NCI-H146 (cell line): ENCODE measurements around the gene OBSL1.

ENCODE experiments used
- DNase-seq: peaks from one replicate; lab custom pipeline; 2025; lab: John Stamatoyannopoulos, UW

OBSL1 gene

GRCh38 chr2:219531639-219532377, 39.5 kb downstream of the OBSL1 start:
- peak; percentile 19 for DNase-seq

DNA sequence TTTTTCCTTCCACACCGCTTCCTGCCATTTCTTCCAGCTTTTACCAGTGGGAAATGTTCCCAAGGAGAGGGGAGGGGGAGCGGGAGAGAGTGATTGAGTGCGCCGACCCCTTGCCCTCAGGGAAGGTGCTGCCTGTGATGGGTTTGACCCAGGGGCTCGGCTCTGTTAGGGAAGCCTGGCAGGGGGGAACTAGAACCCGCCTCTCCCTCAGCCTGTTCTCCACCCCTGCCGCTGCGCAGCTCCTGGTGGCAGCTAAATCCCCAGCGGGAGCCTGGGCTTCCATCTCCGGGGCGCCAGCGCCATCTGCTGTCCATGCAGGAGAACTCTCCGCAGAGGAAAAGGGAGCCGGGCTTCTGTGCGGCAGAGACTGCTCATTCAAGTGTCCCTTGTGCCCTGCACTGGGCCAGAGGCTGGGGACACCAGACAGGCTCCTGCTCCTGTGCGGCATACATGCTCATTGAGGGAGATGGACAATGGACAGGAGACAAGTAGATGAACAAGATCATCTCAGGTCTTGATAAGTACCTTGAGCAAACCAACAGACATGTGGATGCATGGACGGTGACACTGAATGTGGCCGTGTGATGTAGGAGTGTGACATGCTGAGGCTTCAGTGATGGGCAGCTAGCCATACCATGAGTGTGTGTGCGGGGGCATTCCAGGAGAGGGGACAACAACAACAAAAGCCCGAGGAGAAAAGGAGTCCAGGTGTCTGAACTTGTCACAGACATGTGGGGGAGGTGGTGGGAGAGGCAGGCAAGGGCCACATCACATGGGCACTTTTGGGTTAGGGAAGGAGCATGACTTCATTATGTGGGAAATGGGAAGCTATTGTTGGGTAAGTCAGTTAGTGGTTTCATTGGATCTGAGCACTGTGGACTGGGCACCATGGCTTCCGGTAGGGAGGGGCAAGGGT, 41.0 kb downstream of the OBSL1 start:
- peak; percentile 73 for DNase-seq

GRCh38 chr2:219527472-219527871, 43.9 kb downstream of the OBSL1 start:
- DNase-seq: no peak

- DNase-seq: peak; percentile 45
These were observed 44.3 kb downstream of the OBSL1 start for GRCh38 chr2:219527076-219527394.

DNA sequence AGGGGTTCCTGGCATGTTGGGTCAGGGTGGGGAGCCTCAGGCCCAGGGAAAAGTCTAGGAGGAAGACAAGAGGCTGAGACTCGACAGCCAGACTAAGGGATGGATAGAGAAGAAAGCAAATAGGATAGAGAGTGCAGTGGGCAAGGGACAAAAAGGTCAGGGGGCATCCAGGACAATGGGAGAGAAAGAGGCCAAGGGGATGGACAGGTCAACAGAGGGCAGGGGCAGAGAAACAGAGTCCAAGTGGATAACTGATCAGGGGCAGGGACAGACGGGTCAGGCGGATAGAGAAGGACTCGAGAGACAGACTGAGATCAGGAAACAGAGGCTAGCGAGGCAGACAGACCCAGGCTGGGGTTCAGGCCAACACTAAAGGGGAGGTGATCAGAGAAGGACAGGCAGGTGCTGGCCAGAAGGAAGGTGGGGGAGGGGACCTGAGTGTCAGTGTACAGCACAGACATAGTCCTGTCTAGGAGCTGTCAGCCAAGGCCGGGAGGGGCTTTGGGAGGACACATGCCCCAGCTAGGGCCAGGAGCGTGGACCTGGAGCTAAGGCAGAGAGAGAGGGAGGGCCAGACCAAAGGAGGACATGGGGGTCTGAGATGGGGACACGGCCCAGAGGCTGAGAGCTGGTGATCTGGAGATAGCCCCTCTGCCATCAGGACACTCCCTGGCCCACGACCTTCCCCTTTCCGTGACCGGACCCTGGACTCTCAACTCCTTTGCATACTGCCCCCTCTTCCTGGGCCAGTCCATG, 44.8 kb downstream of the OBSL1 start:
- DNase-seq: no peak

- DNase-seq: no peak
These were observed 45.7 kb downstream of the OBSL1 start for GRCh38 chr2:219525533-219526232.

GRCh38 chr2:219524817-219525216, 46.5 kb downstream of the OBSL1 start:
- DNase-seq: no peak

DNA sequence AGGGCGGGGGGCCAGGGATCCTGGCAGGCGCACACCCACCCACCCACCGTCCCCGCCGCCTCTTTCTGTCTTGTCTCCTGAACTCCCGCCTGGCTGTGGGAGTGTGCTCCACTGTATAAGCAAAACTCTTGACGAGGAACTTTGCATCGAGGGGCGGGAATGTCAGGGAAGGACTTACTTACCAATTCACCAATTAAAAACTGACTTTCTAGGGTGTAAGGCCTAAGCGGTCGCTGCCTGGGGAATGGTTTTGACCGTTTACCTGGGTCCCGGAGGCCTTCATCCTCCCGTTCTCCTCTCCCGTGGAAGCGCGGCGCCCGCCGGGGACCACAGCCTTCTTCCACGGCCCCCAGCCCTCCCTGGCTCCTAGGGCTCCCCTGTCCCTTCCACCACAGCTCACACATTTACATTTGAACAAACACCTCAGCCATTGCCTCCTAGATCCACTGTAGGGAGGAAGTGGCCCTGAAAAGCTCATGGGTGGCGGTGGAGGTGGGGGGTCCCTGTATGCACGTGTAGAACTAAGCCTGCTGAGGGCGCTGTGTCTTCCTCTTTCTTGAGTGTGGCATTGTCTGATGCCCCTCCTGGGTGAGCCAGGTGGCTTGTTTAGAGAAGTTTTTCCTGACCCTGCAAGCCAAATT, 48.2 kb downstream of the OBSL1 start:
- no peak for DNase-seq

DNA sequence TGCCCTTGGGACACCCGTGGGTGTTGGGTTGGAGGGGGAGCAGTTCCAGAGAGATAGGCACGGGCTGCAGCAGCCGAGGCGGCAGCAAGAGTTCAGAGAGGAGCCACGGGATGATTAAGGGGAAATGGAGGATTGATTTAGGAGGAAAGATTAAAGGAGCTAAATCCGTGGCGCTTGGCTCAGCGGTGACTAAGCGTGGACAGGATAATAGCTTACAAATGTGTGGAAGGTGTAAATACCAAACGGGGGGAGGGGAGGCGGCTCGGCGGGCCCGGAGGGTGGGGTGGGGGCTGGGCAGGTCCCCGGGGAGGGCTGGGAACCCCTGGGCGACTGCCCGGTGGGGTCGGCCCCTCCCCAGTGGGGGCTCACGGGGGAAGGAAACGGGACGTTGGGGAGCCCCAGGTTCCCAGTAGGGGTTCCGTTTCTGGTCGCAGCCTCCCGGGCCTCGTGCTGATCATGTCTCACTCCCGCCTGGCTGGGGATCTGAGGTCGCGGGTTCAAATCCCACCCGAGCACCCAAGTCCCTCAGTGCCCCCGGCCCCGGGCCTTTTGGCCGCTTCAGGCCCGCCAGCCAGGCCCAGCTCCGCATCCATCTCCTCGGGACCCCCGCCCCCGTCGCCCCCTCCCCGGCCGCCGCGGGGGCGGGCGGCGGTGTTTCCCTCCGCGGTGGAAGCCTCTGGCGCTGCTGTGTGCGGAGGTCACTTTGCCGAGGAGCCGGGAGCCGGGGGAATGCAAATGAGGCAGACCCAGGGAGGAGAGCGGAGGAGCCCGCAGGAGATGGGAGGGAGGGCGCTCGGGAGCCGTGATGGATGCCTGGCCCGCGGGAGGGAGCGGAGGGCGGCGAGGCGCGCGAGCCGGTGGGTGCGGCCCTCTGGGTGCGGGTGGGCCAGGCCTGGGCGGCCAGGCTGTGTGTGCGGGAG, 49.0 kb downstream of the OBSL1 start:
- DNase-seq: peak; percentile 48

GRCh38 chr2:219521066-219521880, 50.1 kb downstream of the OBSL1 start:
- peak; percentile 51 for DNase-seq

GRCh38 chr2:219520079-219520478, 51.3 kb downstream of the OBSL1 start:
- no peak for DNase-seq

DNA sequence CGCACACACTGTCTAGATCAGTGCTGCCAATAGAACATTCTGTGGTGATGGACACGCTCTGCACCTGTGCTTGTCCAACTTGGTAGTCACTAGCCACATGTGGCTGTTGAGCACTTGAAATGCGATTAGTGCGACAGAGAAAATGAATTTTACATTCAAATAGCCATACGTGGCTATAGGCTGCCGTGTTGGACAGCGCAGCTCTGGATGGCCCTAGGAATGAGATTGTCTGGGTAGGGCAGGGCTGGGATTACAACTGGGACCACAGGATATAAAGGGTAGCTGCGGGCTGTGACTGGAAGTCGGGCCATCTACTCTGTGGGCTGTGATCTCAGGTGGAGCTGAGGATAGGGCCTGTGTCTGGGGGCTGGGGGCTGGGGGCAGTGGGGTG, 51.8 kb downstream of the OBSL1 start:
- no peak for DNase-seq

DNA sequence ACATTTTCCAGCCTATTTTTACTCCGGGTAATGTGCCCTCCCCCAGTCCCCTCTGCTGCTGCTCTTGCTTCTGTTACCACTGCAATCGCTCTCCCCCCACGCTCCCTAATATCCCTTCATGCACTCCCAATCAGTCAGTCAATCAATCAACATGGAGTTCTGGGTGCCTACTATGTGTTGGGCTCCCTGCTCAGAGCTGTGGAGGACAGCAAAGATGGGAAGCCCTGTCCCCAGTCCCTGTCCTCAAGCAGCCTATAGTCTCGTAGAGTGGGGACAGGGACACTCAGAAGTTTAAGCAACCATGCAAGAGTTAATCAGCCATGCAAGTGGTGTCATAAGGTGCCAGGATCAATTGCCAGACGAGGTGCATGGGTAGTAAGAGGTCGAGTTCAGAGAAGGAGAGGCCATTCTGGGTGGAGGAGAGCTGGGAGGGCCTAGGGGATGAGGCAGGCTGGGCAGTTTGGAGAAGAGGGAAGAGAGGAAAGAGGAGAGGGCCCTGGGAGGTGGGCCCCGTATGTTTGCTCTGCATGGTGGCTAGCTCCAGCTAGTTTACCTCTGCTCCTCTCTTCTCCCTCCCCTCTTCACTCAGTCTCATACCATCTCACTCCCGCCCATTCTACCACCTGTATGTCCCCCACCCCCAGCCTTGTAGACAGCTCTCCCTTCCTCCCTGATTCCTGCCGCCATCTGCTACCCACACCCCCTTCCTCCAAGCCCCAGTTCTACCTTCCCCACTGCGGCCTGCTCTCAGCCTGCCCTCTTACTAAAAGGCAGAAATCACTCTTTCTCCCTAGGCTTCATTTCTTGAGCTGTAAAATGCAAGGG, 53.2 kb downstream of the OBSL1 start:
- DNase-seq: no peak

DNA sequence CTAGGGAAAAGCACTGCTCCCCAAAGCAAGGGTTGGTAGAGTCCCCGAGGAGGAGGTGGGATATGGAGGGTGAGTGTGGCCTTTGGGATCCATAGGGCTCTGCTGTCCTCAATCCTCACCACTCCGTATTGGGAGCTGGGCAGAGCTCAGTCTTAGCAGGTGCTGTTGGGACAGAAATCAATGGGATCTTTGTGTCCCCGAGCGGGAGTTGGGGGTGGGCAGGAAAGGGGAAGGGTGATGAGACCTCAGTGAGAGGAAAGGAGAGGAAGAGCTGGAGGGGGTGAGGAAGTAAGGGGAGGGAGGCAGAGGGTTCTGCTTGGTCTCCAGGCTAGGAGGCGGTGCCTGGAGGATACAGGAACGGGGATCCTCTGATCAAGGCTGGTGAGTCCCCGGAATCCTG, 54.5 kb downstream of the OBSL1 start:
- no peak for DNase-seq

DNA sequence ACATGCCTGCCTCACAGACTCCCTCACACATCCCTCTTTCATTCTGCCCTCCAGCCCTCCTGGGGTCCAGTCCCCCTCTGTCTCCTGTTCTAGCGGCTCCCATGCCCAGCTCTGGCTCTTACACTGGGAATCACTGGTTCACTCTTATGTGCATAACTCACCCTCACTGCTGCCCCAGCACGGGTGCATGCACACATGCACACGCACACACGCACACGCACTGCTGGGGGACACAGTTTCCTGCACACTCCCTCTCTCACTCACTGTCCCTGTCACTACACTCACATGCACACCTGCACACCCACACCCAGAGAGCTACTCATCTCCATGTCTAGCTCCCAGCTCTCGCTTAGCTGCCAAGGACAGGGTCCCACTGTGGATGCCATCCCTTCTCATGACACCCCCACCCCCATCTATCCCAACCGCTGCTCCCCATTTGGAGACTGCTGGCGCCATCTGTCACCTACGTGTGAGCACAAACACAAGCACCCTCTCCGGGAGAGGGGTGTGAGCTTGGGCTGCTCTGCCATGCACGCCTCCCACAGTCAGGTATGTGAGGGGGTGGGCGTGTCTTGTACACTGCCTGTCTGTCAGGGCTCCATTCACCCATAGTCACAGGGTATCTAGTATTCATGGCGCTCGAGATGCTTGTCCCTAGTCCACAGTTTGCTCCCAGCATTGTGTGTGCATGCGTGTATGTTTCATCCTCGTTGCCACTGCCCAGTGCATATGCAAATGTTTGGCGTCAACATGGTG, 55.3 kb downstream of the OBSL1 start:
- no peak for DNase-seq

DNA sequence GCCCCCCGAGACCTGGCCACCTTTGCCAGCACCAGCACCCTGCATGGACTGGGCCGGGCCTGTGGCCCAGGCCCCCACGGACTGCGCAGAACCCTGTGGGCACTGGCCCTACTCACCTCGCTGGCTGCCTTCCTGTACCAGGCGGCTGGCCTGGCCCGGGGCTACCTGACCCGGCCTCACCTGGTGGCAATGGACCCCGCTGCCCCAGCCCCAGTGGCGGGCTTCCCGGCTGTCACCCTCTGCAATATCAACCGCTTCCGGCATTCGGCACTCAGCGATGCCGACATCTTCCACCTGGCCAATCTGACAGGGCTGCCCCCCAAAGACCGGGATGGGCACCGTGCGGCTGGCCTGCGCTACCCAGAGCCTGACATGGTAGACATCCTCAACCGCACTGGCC, 56.5 kb downstream of the OBSL1 start:
- DNase-seq: no peak

GRCh38 chr2:219514196-219514761, 57.1 kb downstream of the OBSL1 start, which contains the start of gene ASIC4:
Gene ASIC4, plus strand, starts transcription at chr2:219514482. Its CDS starts 243 bp downstream, at chr2:219514725.
- DNase-seq: peak; percentile 45
